Activated T-helper 9 cell treated with anti-CD3 and anti-CD28 coated beads, Interleukin-2, amount 50 U/mL, for 16 hours (primary cell): Measurements from ENCODE around the gene CCNY.
"Not testable (repeated sequence)": the region's sequence is repeated elsewhere in the genome, so short reads cannot be mapped to it uniquely, and the experiment has no call there.

Source experiments
- DNase-seq: peaks from one replicate; pipeline ENCODE4 v3.0.0-alpha.2; 2020; ENCODE audit warnings: low read depth

Gene CCNY

DNA sequence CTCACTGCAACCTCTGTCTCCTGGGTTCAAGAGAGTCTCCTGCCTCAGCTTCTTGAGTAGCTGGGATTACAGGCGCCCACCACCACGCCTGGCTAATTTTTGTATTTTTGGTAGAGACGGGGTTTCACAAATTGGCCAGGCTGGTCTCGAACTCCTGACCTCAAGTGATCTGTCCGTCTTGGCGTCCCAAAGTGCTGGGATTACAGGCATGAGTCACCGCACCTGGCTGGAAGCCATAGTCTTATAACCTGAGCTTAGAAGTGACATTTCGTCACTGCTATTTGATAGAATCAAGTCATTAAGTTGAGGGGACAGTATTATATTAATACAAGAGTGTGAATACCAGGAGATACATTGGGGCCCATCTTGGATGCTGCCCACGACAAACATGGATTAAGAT, 17.9 kb downstream of the CCNY start:
- not testable (repeated sequence) for DNase-seq

DNA sequence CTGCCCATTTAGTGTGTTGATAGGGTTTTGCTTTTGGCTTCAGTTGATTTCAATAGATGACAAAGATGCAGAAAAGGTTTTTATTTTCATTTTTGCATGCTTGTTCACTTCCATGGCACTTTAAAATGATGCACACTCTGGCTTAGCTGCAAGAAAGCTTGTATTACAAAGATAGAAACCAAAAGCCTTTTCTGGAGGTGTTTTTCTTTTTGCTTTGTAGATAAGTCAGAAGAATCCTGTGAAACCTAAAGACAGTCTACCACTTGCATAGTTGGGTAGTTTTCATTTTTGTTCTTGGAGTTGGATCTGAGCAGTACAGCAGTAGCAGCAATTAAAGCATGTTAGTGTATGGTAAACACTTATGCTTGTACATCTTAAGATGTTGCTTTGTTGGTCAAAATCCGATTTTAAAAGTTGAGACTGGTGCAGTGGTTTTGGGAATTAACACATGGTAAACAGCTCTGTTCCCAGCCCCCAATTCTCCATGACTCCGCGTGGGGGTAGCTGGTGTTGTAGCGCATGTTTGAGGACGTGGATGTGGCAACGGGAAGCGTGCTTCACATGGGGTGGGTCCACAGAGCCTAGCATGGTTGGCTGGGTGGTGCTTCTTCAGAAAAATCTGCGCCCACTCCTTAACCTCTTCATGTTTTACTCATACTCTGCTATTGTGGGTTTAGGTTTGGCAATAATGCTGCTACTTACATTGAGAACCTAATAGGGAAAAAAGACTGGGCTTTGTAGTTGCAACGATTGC, 19.8 kb downstream of the CCNY start:
- DNase-seq = no peak

GRCh38 chr10:35356725-35357092, 20.4 kb downstream of the CCNY start:
- DNase-seq = no peak

GRCh38 chr10:35359056-35359455, 22.7 kb downstream of the CCNY start:
- DNase-seq = no peak

- DNase-seq = no peak
Observed at GRCh38 chr10:35359873-35360272, 23.6 kb downstream of the CCNY start.

DNA sequence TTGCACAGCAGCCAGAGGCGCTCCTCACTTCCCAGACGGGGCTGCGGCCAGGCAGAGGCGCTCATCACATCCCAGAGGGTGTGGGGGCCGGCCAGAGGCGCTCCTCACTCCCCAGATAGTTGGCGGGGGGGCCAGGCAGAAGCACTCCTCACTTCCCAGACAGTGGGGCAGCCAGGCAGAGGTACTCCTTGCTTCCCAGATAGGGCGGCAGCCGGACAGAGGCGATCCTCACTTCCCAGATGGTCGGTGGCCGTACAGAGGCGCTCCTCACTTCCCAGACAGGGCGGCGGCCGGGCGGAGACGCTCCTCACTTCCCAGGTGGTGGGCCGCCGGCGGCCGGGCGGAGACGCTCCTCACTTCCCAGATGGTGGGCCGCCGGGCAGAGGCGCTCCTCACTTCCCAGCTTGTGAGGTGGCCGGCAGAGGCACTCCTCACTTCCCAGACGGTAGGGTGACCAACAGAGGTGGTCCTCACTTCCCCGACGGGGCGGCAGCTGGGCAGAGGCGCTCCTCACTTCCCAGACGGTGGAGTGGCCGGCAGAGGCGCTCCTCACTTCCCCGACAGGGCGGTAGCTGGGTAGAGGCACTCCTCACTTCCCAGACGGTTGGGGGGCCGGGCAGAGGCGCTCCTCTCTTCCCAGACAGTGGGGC, 26.5 kb downstream of the CCNY start:
- no peak for DNase-seq

DNA sequence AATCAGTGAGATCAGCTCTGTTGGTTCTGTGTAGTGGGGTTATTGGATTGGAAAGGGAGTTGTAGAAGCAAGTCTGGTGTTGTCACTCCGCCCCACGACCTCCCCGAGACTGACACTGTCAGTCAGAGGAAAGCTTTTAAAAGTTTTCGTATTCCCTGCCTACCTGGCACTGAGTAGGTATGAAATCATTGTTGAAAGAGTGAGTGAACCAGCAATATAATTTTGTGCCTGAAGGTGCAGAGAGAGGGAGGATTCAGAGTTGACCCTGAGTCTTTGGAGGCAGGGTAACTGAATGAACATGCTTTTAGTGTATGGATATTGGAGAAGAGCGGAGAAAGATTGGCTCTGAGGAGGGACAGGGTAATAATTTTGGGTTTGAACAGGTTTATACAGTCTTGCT, 27.3 kb downstream of the CCNY start:
- no peak for DNase-seq

- DNase-seq = no peak
Observed at GRCh38 chr10:35364808-35365207, 28.5 kb downstream of the CCNY start.

GRCh38 chr10:35365994-35366393, 29.7 kb downstream of the CCNY start:
- no peak for DNase-seq

GRCh38 chr10:35367107-35367859, 31.0 kb downstream of the CCNY start:
- no peak for DNase-seq

DNA sequence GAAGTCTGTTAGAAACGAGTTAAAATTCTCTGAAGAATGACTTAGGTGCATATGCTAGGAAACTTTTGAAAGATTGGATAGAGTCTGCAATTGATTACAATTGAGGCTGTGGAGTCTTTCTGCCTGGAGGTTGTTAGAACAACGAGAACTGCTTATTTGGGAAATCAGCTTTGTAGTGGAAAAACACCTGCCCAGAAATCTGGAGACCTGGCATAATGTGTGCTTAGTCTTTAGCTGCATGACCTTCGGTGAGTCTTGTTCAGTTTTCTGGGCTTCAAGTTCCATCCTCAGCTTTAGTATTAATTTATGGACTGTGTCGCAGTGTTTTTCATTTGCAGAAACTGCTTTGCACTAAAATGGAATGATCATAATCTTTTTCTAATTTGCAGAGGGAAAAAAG, 31.7 kb downstream of the CCNY start:
- DNase-seq = no peak

- DNase-seq = no peak
Observed at GRCh38 chr10:35368485-35369048, 32.3 kb downstream of the CCNY start.

GRCh38 chr10:35369049-35369611, 32.8 kb downstream of the CCNY start:
- no peak for DNase-seq

DNA sequence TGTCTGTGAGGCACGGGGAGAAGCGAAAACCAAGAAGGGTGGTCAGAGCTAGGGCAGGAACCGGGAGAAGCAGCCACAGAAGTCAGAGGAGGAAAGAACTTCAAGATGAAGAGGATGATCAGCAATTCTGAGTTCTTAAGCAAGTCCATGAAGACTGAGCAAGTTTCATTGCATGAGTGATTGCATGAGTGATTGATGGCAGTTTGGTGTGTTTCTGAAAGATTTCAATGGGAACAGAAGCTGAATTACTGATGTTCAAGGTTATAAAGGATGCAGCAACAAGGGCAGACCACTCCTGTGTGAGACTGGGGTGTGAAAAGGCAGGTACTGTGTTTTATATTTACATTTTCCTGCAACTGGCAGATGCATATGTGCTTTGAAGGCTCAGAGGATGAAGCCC, 35.4 kb downstream of the CCNY start:
- DNase-seq = no peak

DNA sequence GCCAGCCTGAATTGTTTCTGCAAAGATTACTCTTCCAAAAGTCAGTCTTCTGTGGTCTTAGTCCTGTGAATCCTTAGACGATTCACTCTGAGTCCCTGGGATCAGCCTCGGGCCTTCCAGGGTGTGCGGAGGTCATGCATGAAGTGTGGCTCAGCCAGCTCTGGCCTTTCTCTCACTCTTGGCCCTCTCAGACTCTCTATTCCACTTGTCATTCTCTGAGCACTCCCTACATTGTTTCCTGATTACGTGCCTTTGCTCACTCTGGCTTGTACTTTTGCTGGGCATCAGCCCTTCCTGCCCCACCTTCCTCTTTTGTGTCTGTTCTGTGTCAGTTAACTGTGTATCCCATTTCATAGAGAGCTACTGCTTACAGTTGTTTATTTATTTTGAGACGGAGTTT, 36.0 kb downstream of the CCNY start:
- DNase-seq = no peak

- DNase-seq = no peak
Observed at GRCh38 chr10:35375091-35375765, 38.9 kb downstream of the CCNY start.

DNA sequence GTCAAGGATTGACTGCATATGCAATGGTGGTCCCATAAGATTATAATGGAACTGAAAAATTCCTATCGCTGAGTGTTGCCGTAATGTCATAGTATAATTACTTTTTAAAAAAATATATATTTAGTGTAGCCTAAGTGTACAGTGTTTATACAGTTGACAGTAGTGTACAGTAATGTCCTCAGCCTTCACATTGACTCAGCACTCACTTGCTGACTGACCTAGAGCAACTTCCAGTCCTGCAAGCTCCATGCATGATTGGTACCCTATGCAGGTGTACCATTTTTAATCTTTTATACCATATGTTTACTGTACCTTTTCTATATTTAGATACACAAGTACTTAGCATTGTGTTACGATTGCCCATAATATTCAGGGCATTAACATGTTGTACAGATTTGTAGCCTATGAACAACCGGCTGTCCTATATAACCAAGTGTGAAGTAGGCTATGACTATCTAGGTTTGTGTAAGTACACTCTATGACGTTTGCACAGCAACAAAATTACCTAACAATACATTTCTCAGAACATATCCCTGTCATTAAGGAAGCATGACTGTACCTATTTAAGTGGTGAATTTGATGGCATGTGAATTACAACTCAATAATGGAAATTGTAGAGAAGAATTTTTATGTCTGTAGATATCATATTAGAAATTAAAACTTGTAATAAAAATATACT, 40.9 kb downstream of the CCNY start:
- DNase-seq = no peak

- no peak for DNase-seq
Observed at GRCh38 chr10:35378541-35379210, 42.4 kb downstream of the CCNY start.

GRCh38 chr10:35379226-35380137, 43.2 kb downstream of the CCNY start:
- DNase-seq = no peak

DNA sequence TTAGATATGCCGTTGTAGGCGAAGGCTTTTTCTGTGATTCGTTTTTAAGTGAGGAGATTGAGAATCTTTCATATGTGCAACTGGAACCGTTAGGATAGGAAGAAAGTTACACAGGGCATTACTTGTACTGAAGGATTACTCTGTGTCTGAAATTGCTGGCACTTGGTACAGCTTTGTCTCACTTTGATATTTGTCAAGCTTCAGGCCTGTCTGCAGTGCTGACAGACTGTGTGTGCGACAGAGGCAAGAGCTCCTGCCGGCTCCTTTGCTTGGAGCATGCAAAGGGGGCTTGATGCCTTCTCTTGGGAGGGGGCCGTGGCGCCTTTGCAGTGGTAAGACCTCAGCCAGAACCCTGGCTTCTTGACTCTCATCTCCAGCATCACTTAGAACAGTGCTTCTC, 45.8 kb downstream of the CCNY start:
- no peak for DNase-seq
